Stimulated activated memory B cell treated with anti-CD40 and anti-IgM and Interleukin-4, amounts not matched to agents 10 μg/mL and 1 μg/mL and 100 μg/mL, for 72 hours (primary cell): Measurements from ENCODE around the gene FARP2.

Source experiments
- ATAC-seq: fragments of 150-1000 bp; cut with Tn5 transposase; 2 replicates; pipeline ENCODE4 v1.10.0; 2021
- H3K27ac Mint-ChIP-seq: one replicate; pipeline ENCODE4 v1.8.0; 2022; ENCODE audit warnings: mild to moderate bottlenecking, mixed read lengths
- H3K27me3 Mint-ChIP-seq: one replicate; pipeline ENCODE4 v1.8.0; 2022; ENCODE audit warnings: mixed read lengths
- H3K36me3 Mint-ChIP-seq: one replicate; pipeline ENCODE4 v1.8.0; 2022; ENCODE audit warnings: mixed read lengths
- H3K4me1 Mint-ChIP-seq: one replicate; pipeline ENCODE4 v1.8.0; 2022; ENCODE audit warnings: mixed read lengths
- H3K4me3 Mint-ChIP-seq: one replicate; pipeline ENCODE4 v1.8.0; 2022; ENCODE audit warnings: mild to moderate bottlenecking, moderate library complexity, mixed read lengths
- H3K9me3 Mint-ChIP-seq: one replicate; pipeline ENCODE4 v1.8.0; 2022; ENCODE audit warnings: mixed read lengths

The FARP2 gene, protein sequence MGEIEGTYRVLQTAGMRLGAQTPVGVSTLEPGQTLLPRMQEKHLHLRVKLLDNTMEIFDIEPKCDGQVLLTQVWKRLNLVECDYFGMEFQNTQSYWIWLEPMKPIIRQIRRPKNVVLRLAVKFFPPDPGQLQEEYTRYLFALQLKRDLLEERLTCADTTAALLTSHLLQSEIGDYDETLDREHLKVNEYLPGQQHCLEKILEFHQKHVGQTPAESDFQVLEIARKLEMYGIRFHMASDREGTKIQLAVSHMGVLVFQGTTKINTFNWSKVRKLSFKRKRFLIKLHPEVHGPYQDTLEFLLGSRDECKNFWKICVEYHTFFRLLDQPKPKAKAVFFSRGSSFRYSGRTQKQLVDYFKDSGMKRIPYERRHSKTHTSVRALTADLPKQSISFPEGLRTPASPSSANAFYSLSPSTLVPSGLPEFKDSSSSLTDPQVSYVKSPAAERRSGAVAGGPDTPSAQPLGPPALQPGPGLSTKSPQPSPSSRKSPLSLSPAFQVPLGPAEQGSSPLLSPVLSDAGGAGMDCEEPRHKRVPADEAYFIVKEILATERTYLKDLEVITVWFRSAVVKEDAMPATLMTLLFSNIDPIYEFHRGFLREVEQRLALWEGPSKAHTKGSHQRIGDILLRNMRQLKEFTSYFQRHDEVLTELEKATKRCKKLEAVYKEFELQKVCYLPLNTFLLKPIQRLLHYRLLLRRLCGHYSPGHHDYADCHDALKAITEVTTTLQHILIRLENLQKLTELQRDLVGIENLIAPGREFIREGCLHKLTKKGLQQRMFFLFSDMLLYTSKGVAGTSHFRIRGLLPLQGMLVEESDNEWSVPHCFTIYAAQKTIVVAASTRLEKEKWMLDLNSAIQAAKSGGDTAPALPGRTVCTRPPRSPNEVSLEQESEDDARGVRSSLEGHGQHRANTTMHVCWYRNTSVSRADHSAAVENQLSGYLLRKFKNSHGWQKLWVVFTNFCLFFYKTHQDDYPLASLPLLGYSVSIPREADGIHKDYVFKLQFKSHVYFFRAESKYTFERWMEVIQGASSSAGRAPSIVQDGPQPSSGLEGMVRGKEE

DNA sequence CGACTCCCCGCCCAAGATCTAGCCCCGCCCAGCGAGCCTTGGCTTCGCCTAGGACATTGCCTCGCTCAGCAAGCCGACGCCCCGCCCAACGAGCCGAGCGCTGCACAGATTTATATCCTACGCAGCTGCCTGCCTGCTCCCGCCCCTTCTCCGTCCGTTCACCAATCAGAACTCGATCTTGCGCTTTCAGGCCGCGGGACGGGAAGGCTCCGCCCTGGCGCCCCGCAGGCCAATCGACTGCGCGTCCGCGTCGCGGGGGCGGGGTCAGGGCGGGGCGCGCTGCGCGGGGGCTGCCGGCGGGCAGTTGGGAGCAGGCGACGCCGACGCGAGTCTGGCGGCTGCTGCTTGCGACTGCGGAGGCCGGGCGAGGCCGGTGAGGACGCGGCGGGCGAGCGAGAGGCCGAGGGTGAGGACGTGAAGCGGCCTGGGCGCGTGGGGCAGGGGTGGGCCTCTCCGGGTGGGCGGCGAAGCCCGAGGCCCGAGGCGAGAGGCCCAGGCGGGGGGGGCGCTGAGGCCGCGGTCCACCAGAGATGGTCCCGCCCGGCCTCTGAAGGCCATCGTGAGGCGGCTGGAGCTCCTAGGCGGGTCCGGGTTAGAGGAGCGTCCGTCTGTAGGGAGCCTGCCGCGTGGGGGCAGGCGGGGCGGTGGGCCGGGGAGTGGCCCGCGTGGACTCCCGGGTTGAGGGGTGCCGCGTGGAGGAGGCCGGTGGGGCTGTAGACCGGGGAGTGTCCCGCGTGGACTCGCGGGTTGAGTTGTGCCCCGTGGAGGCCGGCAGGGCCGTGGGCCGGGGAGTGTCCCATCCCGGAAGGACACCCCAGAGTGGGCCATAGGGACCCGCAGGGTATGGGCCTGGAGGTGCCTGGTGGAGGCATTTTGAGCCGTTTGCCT lies at the start of gene FARP2:
Gene FARP2 (plus strand): TSS at position 303 of the 888 bp plus-strand sequence. CDS start 16,823 bp downstream, outside the sequence.
- peaks cover 51% of the 10 kb centered on the region for H3K4me1 Mint-ChIP-seq
- H3K36me3 Mint-ChIP-seq = peaks cover 24% of the 10 kb centered on the region
- H3K4me3 Mint-ChIP-seq = peak within 1 kb of the TSS; percentile 72
- no peaks in the 10 kb centered on the region for H3K27me3 Mint-ChIP-seq
- peak within 1 kb of the TSS; percentile 68 for H3K27ac Mint-ChIP-seq
- peak; percentile 96 for ATAC-seq
- no peaks in the 10 kb centered on the region for H3K9me3 Mint-ChIP-seq

DNA sequence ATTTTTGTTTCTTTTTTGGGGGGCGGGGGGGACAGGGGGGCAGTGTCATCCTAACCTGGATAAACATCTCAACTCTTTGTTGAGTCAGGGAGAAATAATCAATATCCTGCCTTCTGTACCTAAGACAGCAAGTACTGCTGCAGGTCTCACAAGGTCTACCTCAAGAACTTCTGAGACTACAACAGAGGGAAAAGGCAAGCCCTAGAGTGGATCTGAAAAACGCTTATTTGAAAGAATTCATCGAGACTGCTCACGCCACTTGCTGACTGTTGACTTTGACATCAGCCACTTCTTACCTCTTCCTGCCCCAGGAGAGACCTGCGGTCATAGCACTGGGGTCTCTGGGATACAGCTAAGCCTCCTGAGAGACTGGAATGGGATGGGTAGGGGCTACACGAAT lies 49.0 kb upstream of the FARP2 start:
- H3K9me3 Mint-ChIP-seq = no peaks in the 10 kb centered on the region
- peaks cover 83% of the 10 kb centered on the region for H3K4me1 Mint-ChIP-seq
- no peaks in the 10 kb centered on the region for H3K27me3 Mint-ChIP-seq
- H3K36me3 Mint-ChIP-seq = peaks cover 16% of the 10 kb centered on the region
- no peak for ATAC-seq
- no peak overlapping the region for H3K27ac Mint-ChIP-seq
- H3K4me3 Mint-ChIP-seq = no peak overlapping the region

DNA sequence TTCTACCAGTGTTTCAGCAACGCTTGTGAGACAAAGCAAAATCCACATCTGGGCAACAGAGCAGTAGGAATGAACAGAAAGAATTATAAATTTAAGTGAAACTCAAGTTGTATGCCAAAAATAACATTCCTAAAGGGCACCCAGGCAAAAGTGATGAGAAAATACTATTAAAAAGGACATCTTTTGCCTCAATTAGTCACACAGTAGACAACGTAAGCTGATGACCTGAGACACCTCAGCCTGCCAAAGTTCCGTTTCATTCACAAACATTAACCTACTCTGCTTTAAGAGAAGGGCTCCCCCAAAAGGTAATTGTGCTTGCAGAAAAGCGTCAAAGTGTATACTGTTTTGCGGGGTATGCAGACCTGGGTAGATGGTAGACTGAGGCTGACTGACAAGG lies 47.8 kb upstream of the FARP2 start:
- Mint-ChIP-seq H3K9me3 (no peaks in the 10 kb centered on the region), H3K36me3 (peaks cover 16% of the 10 kb centered on the region), H3K27ac (no peak overlapping the region), H3K27me3 (no peaks in the 10 kb centered on the region), H3K4me1 (peaks cover 79% of the 10 kb centered on the region), H3K4me3 (no peak overlapping the region)
- no peak for ATAC-seq

DNA sequence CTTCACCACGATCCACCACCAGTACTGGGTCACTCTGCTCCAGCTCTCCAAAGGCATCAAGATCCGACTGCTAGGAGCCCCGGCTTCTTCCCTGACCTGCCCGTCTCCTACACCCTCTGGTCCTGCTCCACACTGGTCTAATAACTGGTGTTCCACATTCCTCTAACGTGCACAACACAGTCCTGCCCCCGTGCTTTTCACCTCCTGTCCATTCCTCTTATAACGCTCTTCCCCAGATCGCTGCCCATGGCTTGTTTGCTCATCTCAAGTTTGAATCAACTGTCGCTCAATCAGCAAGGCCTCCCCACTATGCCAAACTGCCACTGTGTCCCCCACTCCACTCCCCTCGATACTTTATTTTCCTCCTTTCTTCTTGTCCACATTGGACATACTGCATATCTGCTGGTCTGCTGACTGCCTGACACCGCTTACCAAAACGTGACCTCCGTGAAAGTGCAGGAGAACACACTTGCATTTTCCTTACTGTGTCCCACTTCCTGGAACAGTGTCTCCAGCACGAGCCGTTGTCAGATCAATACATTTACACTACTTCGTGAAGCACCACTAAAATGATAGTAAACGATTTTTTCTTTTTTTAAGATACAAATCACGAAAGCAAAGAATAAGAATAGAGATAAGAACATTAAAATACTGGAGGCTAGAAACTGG lies 47.1 kb upstream of the FARP2 start:
- ATAC-seq = no peak
- H3K27me3 Mint-ChIP-seq = no peaks in the 10 kb centered on the region
- no peaks in the 10 kb centered on the region for H3K9me3 Mint-ChIP-seq
- H3K4me1 Mint-ChIP-seq = peaks cover 73% of the 10 kb centered on the region
- H3K4me3 Mint-ChIP-seq = no peak overlapping the region
- peak overlapping the region; percentile 90 for H3K27ac Mint-ChIP-seq
- H3K36me3 Mint-ChIP-seq = peaks cover 16% of the 10 kb centered on the region

DNA sequence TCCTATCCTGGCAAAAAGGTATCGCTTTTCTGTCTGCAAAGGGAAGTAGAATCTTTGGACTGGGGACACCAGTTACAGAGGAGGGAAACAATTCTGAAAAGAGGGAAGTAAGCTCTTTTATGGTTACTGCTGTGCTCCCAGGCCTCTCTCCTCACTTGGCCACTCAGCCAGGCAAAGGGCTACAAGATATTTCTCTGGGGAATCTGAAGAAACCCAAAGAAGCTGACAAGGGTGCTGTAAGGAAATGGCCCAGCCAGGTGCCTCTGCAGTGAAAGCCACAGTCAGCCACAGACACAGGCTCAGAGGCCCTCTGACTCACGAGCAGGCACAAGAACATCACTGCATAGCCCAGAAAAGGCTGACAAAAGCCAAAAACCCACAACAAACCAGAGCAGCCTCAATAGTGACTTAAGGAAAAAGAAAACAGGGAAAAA lies 46.4 kb upstream of the FARP2 start:
- peaks cover 66% of the 10 kb centered on the region for H3K4me1 Mint-ChIP-seq
- H3K27me3 Mint-ChIP-seq = no peaks in the 10 kb centered on the region
- H3K9me3 Mint-ChIP-seq = no peaks in the 10 kb centered on the region
- H3K4me3 Mint-ChIP-seq = peak overlapping the region; percentile 76
- H3K27ac Mint-ChIP-seq = peak overlapping the region; percentile 90
- peak; percentile 86 for ATAC-seq
- peaks cover 16% of the 10 kb centered on the region for H3K36me3 Mint-ChIP-seq

DNA sequence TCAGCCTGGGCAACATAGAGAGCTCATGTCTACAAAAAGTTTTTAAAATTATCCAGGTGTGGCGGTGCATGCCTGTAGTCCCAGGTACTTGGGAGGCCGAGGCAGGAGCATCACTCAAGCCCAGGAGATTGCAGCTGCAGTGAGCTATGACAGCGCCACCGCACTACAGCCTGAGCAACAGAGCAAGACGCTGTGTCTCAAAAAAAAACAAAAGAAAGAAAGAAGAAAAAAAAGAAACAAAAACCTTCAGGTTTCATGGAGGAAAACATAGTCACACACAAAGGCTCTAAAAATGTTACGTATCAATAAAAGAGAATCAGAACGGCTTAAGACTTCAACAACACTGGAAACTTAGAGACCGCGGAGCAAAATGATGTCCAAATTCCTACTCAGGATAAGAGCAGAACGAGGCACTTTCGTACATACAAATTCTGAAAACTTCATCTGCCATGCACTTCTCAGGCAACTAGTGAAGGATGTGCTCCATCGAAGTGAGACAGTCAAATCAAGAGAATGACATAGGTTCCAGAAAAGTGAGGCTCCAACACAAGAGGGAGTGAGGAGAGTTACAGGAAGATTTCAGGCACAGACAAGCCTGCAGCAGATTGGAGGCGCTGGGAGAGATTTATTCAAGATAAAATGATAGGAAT lies 45.0 kb upstream of the FARP2 start:
- Mint-ChIP-seq H3K36me3 (peaks cover 8% of the 10 kb centered on the region), H3K27me3 (no peaks in the 10 kb centered on the region), H3K4me3 (peak overlapping the region; percentile 55), H3K9me3 (no peaks in the 10 kb centered on the region), H3K27ac (peak overlapping the region; percentile 90), H3K4me1 (peaks cover 52% of the 10 kb centered on the region)
- no peak for ATAC-seq

DNA sequence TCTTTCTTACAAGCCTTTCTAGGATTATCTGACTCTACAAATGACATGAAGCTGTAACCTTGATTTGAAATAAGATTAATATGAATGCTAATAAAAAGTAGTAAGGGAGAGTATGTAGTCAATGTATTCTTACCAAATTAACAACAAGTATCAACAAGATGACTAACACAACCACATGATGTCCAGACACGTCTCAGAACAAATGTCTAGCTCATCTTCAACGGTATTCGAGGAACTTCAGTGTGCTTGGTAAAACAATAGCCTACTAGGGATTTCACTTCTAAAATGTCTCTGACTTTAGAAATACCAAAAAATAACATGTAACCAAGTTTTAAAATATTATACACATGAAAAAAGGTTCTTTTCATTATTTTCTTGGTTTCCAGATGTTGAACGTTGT lies 44.0 kb upstream of the FARP2 start:
- Mint-ChIP-seq H3K36me3 (peaks cover 12% of the 10 kb centered on the region), H3K27ac (peak overlapping the region; percentile 90), H3K4me3 (no peak overlapping the region), H3K4me1 (peaks cover 58% of the 10 kb centered on the region), H3K27me3 (no peaks in the 10 kb centered on the region), H3K9me3 (no peaks in the 10 kb centered on the region)
- ATAC-seq = no peak

DNA sequence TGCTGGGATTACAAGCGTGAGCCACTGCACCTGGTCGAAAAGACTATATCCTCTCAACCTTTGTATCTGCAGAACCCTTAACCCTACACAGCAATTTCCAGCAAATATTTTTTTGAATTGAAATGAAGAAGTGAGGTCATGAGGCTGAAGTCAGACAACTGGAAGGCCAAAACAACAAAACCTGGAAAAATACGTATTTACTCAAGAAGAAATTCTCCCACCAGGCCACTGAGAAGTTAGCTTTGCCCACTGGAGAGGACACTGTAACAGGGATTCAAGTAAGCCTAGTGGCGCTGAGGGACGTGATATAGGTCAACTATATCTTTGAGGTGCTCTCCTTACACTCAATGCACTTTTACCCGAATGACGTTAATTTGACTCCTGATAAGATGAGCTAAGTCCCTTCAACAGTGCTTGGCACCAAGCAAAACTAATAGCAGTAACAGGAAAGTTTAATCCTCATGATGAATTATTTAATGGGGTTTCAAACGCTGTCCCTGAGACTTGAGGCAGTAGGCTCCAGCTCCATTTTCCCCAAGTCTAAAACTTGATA lies 42.5 kb upstream of the FARP2 start:
- ATAC-seq = no peak
- Mint-ChIP-seq H3K9me3 (no peaks in the 10 kb centered on the region), H3K27ac (no peak overlapping the region), H3K4me1 (peaks cover 63% of the 10 kb centered on the region), H3K4me3 (no peak overlapping the region), H3K36me3 (peaks cover 24% of the 10 kb centered on the region), H3K27me3 (no peaks in the 10 kb centered on the region)

DNA sequence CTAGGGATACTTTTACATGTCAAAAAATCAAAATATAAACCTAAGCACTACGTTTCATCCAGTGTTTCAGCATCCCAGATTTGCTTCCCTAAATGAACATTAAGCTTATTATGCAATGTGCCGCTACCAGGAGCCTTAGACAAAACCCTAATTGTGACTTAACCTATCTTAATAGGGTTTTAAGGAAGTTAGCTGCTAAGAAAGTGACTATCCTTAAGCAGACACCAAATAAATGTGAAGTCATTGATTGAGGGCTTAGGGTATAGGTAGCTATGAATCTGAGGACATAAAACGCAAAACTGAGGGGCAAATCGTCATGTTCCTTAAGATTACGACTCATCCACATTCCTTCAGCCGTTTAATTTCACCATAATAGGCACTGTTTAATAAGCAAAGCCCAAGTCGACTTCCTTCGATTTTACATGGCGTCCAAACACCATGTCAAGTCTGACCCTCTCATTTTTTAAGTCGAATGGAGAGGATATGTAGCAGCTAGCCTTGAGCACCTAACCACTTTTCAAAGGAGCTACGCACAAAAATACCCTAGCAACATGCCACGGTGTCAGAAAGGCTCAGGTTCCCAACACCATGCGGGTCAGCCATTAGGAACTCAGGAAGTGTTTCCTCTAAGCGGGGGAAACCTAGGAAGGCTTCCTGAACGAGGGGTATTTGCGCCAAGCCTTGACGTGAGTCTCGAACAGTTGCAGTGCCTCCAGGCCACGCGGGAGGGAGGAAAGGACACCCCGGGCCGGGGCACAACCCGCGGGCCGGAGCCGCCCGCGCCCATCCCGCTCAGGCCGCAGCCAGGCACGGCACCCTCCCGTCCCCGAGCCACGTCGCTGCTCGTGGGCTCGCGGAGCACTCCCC lies 41.6 kb upstream of the FARP2 start:
- peaks cover 18% of the 10 kb centered on the region for H3K36me3 Mint-ChIP-seq
- no peaks in the 10 kb centered on the region for H3K9me3 Mint-ChIP-seq
- peaks cover 62% of the 10 kb centered on the region for H3K4me1 Mint-ChIP-seq
- H3K27me3 Mint-ChIP-seq = no peaks in the 10 kb centered on the region
- ATAC-seq = no peak
- peak overlapping the region; percentile 92 for H3K4me3 Mint-ChIP-seq
- peak overlapping the region; percentile 97 for H3K27ac Mint-ChIP-seq

DNA sequence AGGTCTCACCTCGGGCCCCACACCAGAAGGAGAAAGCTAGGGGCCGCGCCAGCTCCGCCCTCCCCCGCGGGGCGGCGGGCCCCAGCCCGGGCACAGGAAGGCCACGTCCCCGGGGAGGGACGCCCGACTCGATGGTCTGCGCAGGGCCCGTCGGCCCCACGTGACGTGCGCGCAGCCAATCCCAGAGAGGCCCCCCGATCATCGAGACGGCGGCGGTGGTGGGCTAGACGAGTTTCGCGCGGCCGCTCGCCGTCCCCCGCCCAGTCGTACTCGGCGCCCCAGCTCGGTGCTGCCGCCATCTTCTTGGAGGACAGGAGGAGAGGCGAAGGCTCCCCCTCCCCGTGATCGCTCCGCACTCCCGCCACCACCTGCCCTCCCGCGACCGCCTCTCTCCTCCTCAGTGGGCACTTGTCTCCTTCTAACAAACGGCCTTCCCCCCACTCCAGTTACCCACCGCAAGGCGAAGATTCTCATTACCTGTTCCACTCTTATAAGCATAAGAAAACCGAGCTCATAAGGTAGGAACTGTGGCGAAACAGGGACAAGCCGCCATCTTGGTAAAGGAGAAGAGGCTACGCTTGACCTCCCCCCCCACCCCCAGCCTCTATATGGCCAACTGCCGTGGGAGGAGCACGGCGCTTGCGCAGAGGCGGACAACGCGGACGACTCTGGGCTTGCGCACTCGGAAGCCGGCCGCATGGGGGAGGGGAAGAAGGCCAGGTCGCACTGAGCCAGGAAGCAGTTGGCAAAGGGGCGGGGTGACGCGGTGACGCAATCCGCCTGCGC lies 40.8 kb upstream of the FARP2 start, which contains the start of gene HDLBP:
Gene HDLBP (minus strand): TSS at position 580 of the 786 bp plus-strand sequence. CDS start 48,803 bp downstream, outside the sequence.
- peak within 1 kb of the TSS; percentile 97 for H3K27ac Mint-ChIP-seq

DNA sequence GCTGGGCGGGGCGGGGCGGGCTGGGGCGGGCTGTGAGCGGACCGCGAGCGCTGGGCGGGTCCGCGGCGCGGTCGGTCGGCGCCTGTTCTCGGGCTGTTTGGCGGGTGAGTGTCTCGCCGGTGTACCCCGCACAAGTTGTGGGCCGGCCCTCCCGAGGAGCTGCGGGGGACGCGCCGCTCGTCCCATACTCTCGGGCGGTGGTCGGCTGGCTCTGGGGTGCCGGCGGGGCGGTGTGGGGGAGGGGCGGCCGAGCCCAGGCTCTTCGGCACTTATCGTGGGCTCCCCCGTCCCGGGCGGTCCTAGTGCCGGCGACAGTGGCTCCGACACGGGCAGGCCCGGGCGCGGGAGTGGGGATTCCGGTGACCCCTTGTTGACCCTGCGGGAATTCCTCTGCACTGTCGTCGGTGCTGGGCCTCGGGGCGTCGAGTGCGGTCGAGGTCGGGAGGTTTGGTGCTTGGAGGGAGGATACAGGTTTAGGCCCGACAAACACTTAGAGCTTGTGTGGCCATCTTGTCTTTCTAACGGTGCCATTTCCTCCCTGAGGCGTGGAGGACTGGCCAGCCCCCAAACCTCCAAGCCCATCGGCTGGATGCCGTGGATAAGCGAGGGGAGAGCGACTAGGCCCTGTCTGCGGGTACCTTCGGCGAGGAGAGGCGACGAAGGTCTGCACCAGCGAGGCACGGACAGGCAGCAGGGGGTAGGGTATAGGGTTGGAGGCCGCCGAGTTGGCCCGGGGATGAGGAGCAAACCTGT lies 40.0 kb upstream of the FARP2 start, which contains the start of gene SEPTIN2:
Gene SEPTIN2 (plus strand): TSS at position 47 of the 753 bp plus-strand sequence. CDS start 8,308 bp downstream, outside the sequence.
- Mint-ChIP-seq H3K4me3 (peak within 1 kb of the TSS; percentile 92), H3K4me1 (peaks cover 62% of the 10 kb centered on the region), H3K9me3 (no peaks in the 10 kb centered on the region), H3K27ac (peak within 1 kb of the TSS; percentile 97), H3K27me3 (no peaks in the 10 kb centered on the region), H3K36me3 (peaks cover 34% of the 10 kb centered on the region)
- ATAC-seq = peak; percentile 77

More for the DNA sequence above, 40.8 kb upstream of the FARP2 start, which contains the start of gene HDLBP:
- peaks cover 26% of the 10 kb centered on the region for H3K36me3 Mint-ChIP-seq
- peaks cover 62% of the 10 kb centered on the region for H3K4me1 Mint-ChIP-seq
- no peaks in the 10 kb centered on the region for H3K9me3 Mint-ChIP-seq
- H3K4me3 Mint-ChIP-seq = peak within 1 kb of the TSS; percentile 92
- ATAC-seq = peak; percentile 91
- H3K27me3 Mint-ChIP-seq = no peaks in the 10 kb centered on the region
